PC-9 (cell line): ENCODE data around the gene CNTNAP2.

ENCODE experiments used
- EZH2 ChIP-seq: fragments of 200-600 bp; sonication (generic); IDR thresholded peaks from 2 replicates; pipeline ENCODE4 v1.8.0; 2017; ENCODE audit warnings: antibody characterized with exemption, low read depth
- TF ChIP-seq, protein P1 (sequence below): fragments of 200-600 bp; sonication (generic); conservative IDR thresholded peaks from 2 replicates; pipeline ENCODE4 v1.6.1; 2017; ENCODE audit warnings: mixed run types, antibody characterized with exemption, mild to moderate bottlenecking, moderate library complexity

DNA sequence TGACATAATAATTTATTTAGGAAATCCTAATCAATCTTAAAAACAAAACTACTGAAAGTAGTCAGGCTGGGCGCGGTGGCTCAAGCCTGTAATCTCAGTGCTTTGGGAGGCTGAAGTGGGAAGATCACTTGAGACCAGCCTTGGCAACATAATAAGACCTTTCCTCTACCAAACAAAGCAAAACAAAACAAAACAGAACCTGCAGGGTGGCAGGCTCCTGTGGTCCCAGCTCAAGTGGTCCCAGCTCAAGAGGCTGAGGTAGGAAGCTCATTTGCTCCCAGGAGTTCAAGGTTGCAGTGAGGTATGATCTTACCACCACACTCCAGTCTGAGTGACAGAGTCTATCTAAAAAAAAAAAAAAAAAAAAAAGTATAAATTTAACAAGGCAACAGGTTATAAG lies 748.0 kb downstream of the CNTNAP2 start:
- TF ChIP-seq, protein P1, sequence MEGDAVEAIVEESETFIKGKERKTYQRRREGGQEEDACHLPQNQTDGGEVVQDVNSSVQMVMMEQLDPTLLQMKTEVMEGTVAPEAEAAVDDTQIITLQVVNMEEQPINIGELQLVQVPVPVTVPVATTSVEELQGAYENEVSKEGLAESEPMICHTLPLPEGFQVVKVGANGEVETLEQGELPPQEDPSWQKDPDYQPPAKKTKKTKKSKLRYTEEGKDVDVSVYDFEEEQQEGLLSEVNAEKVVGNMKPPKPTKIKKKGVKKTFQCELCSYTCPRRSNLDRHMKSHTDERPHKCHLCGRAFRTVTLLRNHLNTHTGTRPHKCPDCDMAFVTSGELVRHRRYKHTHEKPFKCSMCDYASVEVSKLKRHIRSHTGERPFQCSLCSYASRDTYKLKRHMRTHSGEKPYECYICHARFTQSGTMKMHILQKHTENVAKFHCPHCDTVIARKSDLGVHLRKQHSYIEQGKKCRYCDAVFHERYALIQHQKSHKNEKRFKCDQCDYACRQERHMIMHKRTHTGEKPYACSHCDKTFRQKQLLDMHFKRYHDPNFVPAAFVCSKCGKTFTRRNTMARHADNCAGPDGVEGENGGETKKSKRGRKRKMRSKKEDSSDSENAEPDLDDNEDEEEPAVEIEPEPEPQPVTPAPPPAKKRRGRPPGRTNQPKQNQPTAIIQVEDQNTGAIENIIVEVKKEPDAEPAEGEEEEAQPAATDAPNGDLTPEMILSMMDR: no peak
- TF ChIP-seq EZH2: no peak
